Endodermal cell (in vitro differentiated cells): Measurements from ENCODE around the gene EXOC3L2. TPM values are rescaled to one million over a fixed set of nuclear protein-coding genes. Genes with fewer than 3 reads are reported as not detected.

Source experiments
- DNase-seq: peaks from one replicate; pipeline ENCODE4 v3.0.0-alpha.2; 2017
- H3K27ac ChIP-seq: 2 replicates; pipeline ENCODE4 v1.5.1; 2013; ENCODE audit warnings: mild to moderate bottlenecking, low read depth, low read length, moderate library complexity
- H3K27me3 ChIP-seq: 2 replicates; pipeline ENCODE4 v1.6.1; 2013; ENCODE audit warnings: mild to moderate bottlenecking, low read length, moderate library complexity; ENCODE audit not compliant: insufficient read depth, control insufficient read depth, poor library complexity, severe bottlenecking
- H3K36me3 ChIP-seq: 2 replicates; pipeline ENCODE4 v1.7.0; 2013; ENCODE audit warnings: mild to moderate bottlenecking, low read length, moderate library complexity; ENCODE audit not compliant: control insufficient read depth, insufficient read depth
- H3K4me1 ChIP-seq: one replicate; pipeline ENCODE4 v1.7.0; 2013; ENCODE audit warnings: low read length; ENCODE audit not compliant: control insufficient read depth, insufficient read depth
- H3K4me3 ChIP-seq: 2 replicates; pipeline ENCODE4 v1.5.1; 2013; ENCODE audit warnings: mild to moderate bottlenecking, low read length, moderate library complexity
- H3K9ac ChIP-seq: 2 replicates; pipeline ENCODE4 v1.6.1; 2013; ENCODE audit warnings: mild to moderate bottlenecking, low read length, moderate library complexity; ENCODE audit not compliant: poor library complexity, severe bottlenecking; ENCODE audit errors: extremely low read depth
- H3K9me3 ChIP-seq: 2 replicates; pipeline ENCODE4 v1.6.1; 2013; ENCODE audit warnings: mild to moderate bottlenecking, low read length, moderate library complexity; ENCODE audit not compliant: control insufficient read depth
- H3K27ac Mint-ChIP-seq: 2 replicates; pipeline ENCODE4 v1.8.0; 2020; ENCODE audit warnings: mixed read lengths
- H3K27me3 Mint-ChIP-seq: 2 replicates; pipeline ENCODE4 v1.8.0; 2021; ENCODE audit warnings: mild to moderate bottlenecking, mixed read lengths; ENCODE audit not compliant: insufficient read depth
- H3K36me3 Mint-ChIP-seq: 2 replicates; pipeline ENCODE4 v1.8.0; 2020; ENCODE audit warnings: low read depth, mixed read lengths
- H3K4me1 Mint-ChIP-seq: 2 replicates; pipeline ENCODE4 v1.8.0; 2020; ENCODE audit warnings: mixed read lengths
- H3K4me3 Mint-ChIP-seq: 2 replicates; pipeline ENCODE4 v1.8.0; 2020; ENCODE audit warnings: mild to moderate bottlenecking, moderate library complexity, mixed read lengths
- H3K9me3 Mint-ChIP-seq: 2 replicates; pipeline ENCODE4 v1.8.0; 2020; ENCODE audit warnings: mild to moderate bottlenecking, mixed read lengths
- WGBS, 2 experiments: methylation state at CpG; one replicate each; pipeline versions ENCODE4 v1.1.5 to v1.1.7; 2013; ENCODE audit warnings: missing lambda C conversion rate in 2 of 2, mixed read lengths in 1 of 2; ENCODE audit not compliant: insufficient coverage in 1 of 2, insufficient read length in 1 of 2; 5-methylcytosine and 5-hydroxymethylcytosine counted together
- total RNA-seq, 2 donors: library from RNA; stranded (reverse); fragmentation: NEBNext Ultra II Directional in 1 of 2; extraction: Animal tissue kit (Norgen Biotek cat#: 25700) in 1 of 2; gene quantifications; 2 replicates in 1 of 2; 3 replicates in 1 of 2; pipeline ENCODE4 v1.2.1, GENCODE V29; 2021
- TF ChIP-seq, protein P1 (sequence below): fragments of 200-600 bp; sonication (generic); conservative IDR thresholded peaks from 2 replicates; pipeline ENCODE4 v1.5.0; 2021; ENCODE audit warnings: antibody characterized with exemption, mild to moderate bottlenecking

The EXOC3L2 gene
- total RNA-seq, 2 donors from 2014 or later = 0.11 TPM; not detected in 1

DNA sequence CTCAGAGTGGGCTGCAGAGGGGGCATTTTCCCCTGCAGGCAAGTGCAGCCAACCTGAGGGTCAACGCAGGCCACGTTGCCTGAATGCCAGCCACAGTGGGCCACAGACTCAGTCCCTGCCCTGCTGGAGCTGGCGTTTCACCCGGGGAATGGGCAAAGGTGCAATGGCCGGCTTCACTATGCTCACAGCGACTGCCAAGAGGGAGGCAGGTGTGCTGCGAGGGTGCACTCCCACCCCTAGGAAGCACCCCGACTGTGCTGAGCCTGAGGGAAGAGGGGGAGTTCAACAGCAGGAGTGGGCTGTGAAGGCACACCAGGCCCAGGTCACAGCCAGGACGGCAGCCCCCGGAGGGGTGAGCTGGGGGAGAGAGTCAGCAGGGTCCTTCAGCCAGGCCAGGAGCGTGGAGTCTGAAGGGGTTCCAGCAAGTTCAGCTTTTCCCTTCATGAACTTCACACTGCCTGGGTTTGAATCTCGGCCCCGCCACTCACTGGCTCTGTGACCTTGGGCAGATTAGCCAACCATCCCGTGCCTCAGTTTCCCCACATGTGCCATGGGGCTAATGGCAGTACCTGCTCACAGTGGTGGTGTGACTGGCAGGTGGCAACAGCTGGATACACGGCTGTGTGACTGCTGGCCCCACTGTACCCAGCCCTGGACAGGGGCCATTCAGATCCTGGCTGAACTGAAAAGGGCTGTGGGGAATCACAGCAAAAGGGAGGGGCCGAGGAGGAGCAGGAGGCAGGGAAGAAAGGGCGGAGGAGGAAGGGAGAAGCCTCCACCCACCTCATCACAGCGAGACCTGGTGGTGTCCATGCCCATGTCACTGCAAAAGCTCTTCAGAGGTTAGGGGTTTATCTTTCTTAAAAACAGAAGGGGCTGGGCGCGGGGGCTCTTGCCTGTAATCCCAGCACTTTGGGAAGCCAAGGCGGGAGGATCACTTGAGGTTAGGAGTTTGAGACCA lies 74.8 kb downstream of the EXOC3L2 start:
- Mint-ChIP-seq H3K36me3 (no peaks in the 10 kb centered on the region), H3K9me3 (no peaks in the 10 kb centered on the region), H3K4me1 (peaks cover 8% of the 10 kb centered on the region), H3K27ac (no peak overlapping the region), H3K27me3 (no peaks in the 10 kb centered on the region), H3K4me3 (no peak overlapping the region)
- Histone ChIP-seq H3K4me1 (peaks cover 5% of the 10 kb centered on the region), H3K4me3 (no peak overlapping the region), H3K27ac (no peak overlapping the region), H3K36me3 (no peaks in the 10 kb centered on the region), H3K9ac (no peak overlapping the region), H3K9me3 (no peaks in the 10 kb centered on the region), H3K27me3 (no peaks in the 10 kb centered on the region)
- 89 to 90% methylated on average over 17 to 21 of the region's 21 CpGs for WGBS, 2 experiments
- DNase-seq = no peak
- TF ChIP-seq, protein P1, sequence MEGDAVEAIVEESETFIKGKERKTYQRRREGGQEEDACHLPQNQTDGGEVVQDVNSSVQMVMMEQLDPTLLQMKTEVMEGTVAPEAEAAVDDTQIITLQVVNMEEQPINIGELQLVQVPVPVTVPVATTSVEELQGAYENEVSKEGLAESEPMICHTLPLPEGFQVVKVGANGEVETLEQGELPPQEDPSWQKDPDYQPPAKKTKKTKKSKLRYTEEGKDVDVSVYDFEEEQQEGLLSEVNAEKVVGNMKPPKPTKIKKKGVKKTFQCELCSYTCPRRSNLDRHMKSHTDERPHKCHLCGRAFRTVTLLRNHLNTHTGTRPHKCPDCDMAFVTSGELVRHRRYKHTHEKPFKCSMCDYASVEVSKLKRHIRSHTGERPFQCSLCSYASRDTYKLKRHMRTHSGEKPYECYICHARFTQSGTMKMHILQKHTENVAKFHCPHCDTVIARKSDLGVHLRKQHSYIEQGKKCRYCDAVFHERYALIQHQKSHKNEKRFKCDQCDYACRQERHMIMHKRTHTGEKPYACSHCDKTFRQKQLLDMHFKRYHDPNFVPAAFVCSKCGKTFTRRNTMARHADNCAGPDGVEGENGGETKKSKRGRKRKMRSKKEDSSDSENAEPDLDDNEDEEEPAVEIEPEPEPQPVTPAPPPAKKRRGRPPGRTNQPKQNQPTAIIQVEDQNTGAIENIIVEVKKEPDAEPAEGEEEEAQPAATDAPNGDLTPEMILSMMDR = no peak

DNA sequence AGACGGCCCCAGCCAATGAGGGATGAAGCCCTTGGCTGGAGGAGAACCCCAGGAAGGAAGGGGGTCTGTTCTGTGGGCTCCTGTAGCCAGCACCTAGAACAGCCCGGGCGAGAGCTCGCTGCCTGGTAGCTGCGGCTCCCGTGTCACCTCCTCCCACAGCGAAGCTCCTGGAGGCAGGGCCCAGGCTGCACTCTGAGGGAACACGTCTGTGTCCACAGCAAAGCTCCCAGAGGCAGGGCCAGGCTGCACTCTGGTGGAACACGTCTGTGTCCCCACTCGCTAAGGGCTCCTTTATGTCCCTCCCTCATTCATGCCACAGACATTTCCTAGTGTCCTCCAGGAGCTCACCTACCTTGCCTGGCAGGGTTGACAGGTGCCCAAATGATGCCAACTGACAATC lies 75.6 kb downstream of the EXOC3L2 start:
- Mint-ChIP-seq H3K27me3 (no peaks in the 10 kb centered on the region), H3K4me3 (no peak overlapping the region), H3K9me3 (no peaks in the 10 kb centered on the region), H3K4me1 (peaks cover 8% of the 10 kb centered on the region), H3K36me3 (no peaks in the 10 kb centered on the region), H3K27ac (no peak overlapping the region)
- Histone ChIP-seq H3K27ac (no peak overlapping the region), H3K36me3 (no peaks in the 10 kb centered on the region), H3K4me3 (no peak overlapping the region), H3K4me1 (peaks cover 5% of the 10 kb centered on the region), H3K9ac (no peak overlapping the region), H3K27me3 (no peaks in the 10 kb centered on the region), H3K9me3 (no peaks in the 10 kb centered on the region)
- WGBS, 2 experiments = 86 to 93% methylated on average over 7 to 10 of the region's 10 CpGs
- TF ChIP-seq, protein P1 = no peak
- DNase-seq = no peak

DNA sequence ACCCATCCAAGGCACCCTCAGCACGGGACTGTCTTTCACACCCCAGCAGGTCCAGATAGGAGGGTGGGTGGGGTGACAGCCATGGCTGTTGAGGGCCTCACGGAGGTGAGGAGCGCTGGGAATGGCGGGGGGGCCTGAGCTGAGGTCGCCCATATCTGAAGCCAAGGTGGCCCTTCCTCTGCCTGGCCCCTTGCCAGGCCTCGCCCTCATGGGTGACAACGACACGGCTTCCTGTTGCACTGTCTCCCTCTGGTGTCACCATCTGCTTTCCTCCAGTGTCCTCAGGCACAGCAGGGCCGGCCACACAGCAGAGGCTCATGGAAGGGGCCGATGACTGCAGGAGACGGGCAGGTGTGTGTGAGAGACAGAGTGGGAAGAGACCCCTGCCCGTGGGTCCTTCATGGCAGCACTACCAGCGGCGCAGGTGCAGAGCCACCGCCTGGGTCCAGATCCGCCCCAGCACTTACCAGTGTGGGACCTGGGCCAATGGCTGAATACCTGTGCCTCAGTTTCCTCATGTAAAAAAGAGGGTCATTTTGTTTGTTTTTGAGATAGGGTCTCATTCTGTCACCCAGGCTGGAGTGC lies 76.3 kb downstream of the EXOC3L2 start:
- Mint-ChIP-seq H3K27ac (no peak overlapping the region), H3K36me3 (no peaks in the 10 kb centered on the region), H3K4me3 (no peak overlapping the region), H3K27me3 (no peaks in the 10 kb centered on the region), H3K4me1 (peaks cover 8% of the 10 kb centered on the region), H3K9me3 (no peaks in the 10 kb centered on the region)
- Histone ChIP-seq H3K4me1 (peaks cover 5% of the 10 kb centered on the region), H3K36me3 (no peaks in the 10 kb centered on the region), H3K9ac (no peak overlapping the region), H3K27me3 (no peaks in the 10 kb centered on the region), H3K4me3 (no peak overlapping the region), H3K9me3 (no peaks in the 10 kb centered on the region), H3K27ac (no peak overlapping the region)
- TF ChIP-seq, protein P1 = no peak
- DNase-seq = no peak
- WGBS, 2 experiments = 95% methylated on average over 12 to 16 of the region's 16 CpGs
